GM12891 (cell line): ENCODE results near the gene DAPK3.

ENCODE experiments used
- POLR2A ChIP-seq: IDR thresholded peaks from 2 replicates; pipeline ENCODE4 v1.6.1; 2011; ENCODE audit warnings: low read depth, low read length, control low read depth
- POU2F2 ChIP-seq: IDR thresholded peaks from 2 replicates; pipeline ENCODE4 v1.6.1; 2011; ENCODE audit warnings: low read depth, mild to moderate bottlenecking, control low read depth, low read length, moderate library complexity

GRCh38 chr19:3980353-3981251, 9.7 kb upstream of the DAPK3 start:
- no peak for TF ChIP-seq POLR2A
- no peak; the same call in 1 of the 2 replicates for TF ChIP-seq POU2F2
